DND-41 (cell line): Measurements from ENCODE around the gene CTRL.

ENCODE experiments used
- EZH2 ChIP-seq: IDR thresholded peaks from 3 replicates; pipeline ENCODE4 v1.6.1; 2012; ENCODE audit warnings: borderline replicate concordance, low read depth, mild to moderate bottlenecking, moderate library complexity, low read length, inconsistent platforms; ENCODE audit not compliant: severe bottlenecking
- TF ChIP-seq, protein P1 (sequence below): IDR thresholded peaks from 2 replicates; pipeline ENCODE4 v1.5.1; 2012; ENCODE audit warnings: borderline replicate concordance, low read length, moderate library complexity, mild to moderate bottlenecking; ENCODE audit not compliant: poor library complexity, severe bottlenecking; ENCODE audit errors: extremely low read depth

- TF ChIP-seq, protein P1, sequence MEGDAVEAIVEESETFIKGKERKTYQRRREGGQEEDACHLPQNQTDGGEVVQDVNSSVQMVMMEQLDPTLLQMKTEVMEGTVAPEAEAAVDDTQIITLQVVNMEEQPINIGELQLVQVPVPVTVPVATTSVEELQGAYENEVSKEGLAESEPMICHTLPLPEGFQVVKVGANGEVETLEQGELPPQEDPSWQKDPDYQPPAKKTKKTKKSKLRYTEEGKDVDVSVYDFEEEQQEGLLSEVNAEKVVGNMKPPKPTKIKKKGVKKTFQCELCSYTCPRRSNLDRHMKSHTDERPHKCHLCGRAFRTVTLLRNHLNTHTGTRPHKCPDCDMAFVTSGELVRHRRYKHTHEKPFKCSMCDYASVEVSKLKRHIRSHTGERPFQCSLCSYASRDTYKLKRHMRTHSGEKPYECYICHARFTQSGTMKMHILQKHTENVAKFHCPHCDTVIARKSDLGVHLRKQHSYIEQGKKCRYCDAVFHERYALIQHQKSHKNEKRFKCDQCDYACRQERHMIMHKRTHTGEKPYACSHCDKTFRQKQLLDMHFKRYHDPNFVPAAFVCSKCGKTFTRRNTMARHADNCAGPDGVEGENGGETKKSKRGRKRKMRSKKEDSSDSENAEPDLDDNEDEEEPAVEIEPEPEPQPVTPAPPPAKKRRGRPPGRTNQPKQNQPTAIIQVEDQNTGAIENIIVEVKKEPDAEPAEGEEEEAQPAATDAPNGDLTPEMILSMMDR: no peak
- TF ChIP-seq EZH2: no peak
Observed at GRCh38 chr16:67933805-67934204, 2.1 kb upstream of the CTRL start.
